H9 (cell line): ENCODE results near the gene GALNT7. TPM values are rescaled to one million over a fixed set of nuclear protein-coding genes. Genes with fewer than 3 reads are reported as not detected.

Experiments used
- DNase-seq: peaks from one replicate; pipeline ENCODE4 v3.0.0-alpha.2; 2017
- H2AFZ ChIP-seq: one replicate; pipeline ENCODE4 v1.6.1; 2013; ENCODE audit warnings: mild to moderate bottlenecking, low read length, control low read depth, moderate library complexity
- H2AK5ac ChIP-seq: 2 replicates; pipeline ENCODE4 v1.6.1; 2013; ENCODE audit warnings: low read length, control low read depth, mixed read lengths; ENCODE audit not compliant: insufficient read length
- H2BK120ac ChIP-seq: one replicate; pipeline ENCODE4 v1.6.1; 2013; ENCODE audit warnings: low read depth, mild to moderate bottlenecking, low read length, control low read depth, inconsistent platforms; ENCODE audit not compliant: poor library complexity, severe bottlenecking
- H2BK12ac ChIP-seq: 2 replicates; pipeline ENCODE4 v1.6.1; 2013; ENCODE audit warnings: low read length, control low read depth, mixed read lengths, low read depth; ENCODE audit not compliant: insufficient read length
- H2BK15ac ChIP-seq: 2 replicates; pipeline ENCODE4 v1.6.1; 2013; ENCODE audit warnings: low read depth, low read length, control low read depth
- H2BK20ac ChIP-seq: one replicate; pipeline ENCODE4 v1.6.1; 2013; ENCODE audit warnings: low read depth, mild to moderate bottlenecking, low read length, control low read depth, inconsistent platforms; ENCODE audit not compliant: poor library complexity, severe bottlenecking
- H2BK5ac ChIP-seq: 2 replicates; pipeline ENCODE4 v1.6.1; 2013; ENCODE audit warnings: low read length, control low read depth, mixed read lengths; ENCODE audit not compliant: insufficient read length
- H3K14ac ChIP-seq: 2 replicates; pipeline ENCODE4 v1.6.1; 2013; ENCODE audit warnings: low read length, control low read depth; ENCODE audit not compliant: insufficient read depth
- H3K18ac ChIP-seq: 2 replicates; pipeline ENCODE4 v1.6.1; 2013; ENCODE audit warnings: low read depth, mild to moderate bottlenecking, mixed read lengths, low read length, control low read depth; ENCODE audit not compliant: insufficient read length
- H3K23ac ChIP-seq: 2 replicates; pipeline ENCODE4 v1.6.1; 2013; ENCODE audit warnings: low read length, control low read depth, mixed read lengths, low read depth; ENCODE audit not compliant: insufficient read length
- H3K23me2 ChIP-seq: 2 replicates; pipeline ENCODE4 v1.6.1; 2013; ENCODE audit warnings: low read depth, mild to moderate bottlenecking, mixed read lengths, low read length, control low read depth; ENCODE audit not compliant: insufficient read length, poor library complexity, severe bottlenecking
- H3K27ac ChIP-seq: 2 replicates; pipeline ENCODE4 v1.5.1; 2013; ENCODE audit warnings: low read length, control low read depth, mixed read lengths, low read depth; ENCODE audit not compliant: insufficient read length
- H3K27me3 ChIP-seq: 2 replicates; pipeline ENCODE4 v1.6.1; 2013; ENCODE audit warnings: low read length, control low read depth, inconsistent platforms; ENCODE audit not compliant: insufficient read depth
- H3K4ac ChIP-seq: 2 replicates; pipeline ENCODE4 v1.6.1; 2013; ENCODE audit warnings: low read depth, mild to moderate bottlenecking, control low read depth, inconsistent platforms, low read length, moderate library complexity
- H3K4me1 ChIP-seq: 2 replicates; pipeline ENCODE4 v1.6.1; 2013; ENCODE audit warnings: low read length, control low read depth, inconsistent platforms; ENCODE audit not compliant: insufficient read depth
- H3K4me2 ChIP-seq: 2 replicates; pipeline ENCODE4 v1.6.1; 2013; ENCODE audit warnings: low read length, control low read depth, mixed read lengths; ENCODE audit not compliant: insufficient read length, insufficient read depth
- H3K56ac ChIP-seq: 2 replicates; pipeline ENCODE4 v1.6.1; 2013; ENCODE audit warnings: low read depth, mild to moderate bottlenecking, mixed read lengths, low read length, control low read depth; ENCODE audit not compliant: insufficient read length
- H3K79me1 ChIP-seq: 2 replicates; pipeline ENCODE4 v1.6.1; 2013; ENCODE audit warnings: low read depth, mild to moderate bottlenecking, moderate library complexity, low read length, control low read depth, inconsistent platforms; ENCODE audit not compliant: insufficient read depth, poor library complexity, severe bottlenecking
- H3K79me2 ChIP-seq: 2 replicates; pipeline ENCODE4 v1.6.1; 2013; ENCODE audit warnings: low read length, control low read depth, inconsistent platforms; ENCODE audit not compliant: insufficient read depth
- H3K9ac ChIP-seq: 2 replicates; pipeline ENCODE4 v1.6.1; 2013; ENCODE audit warnings: low read length, control low read depth, mixed read lengths; ENCODE audit not compliant: insufficient read length; ENCODE audit errors: extremely low read depth
- H3K9me3 ChIP-seq: one replicate; pipeline ENCODE4 v1.6.1; 2013; ENCODE audit warnings: low read depth, low read length, inconsistent platforms; ENCODE audit not compliant: control insufficient read depth
- H3T11ph ChIP-seq: one replicate; pipeline ENCODE4 v1.6.1; 2013; ENCODE audit warnings: mild to moderate bottlenecking, low read length, control low read depth, inconsistent platforms
- H4K20me1 ChIP-seq: one replicate; pipeline ENCODE4 v1.6.1; 2013; ENCODE audit not compliant: control insufficient read depth, insufficient read length, insufficient read depth
- H4K5ac ChIP-seq: 2 replicates; pipeline ENCODE4 v1.6.1; 2013; ENCODE audit warnings: low read depth, mild to moderate bottlenecking, mixed read lengths, low read length, control low read depth; ENCODE audit not compliant: insufficient read length
- H4K8ac ChIP-seq: replicated peaks from 2 replicates; pipeline ENCODE4 v1.6.1; 2013; ENCODE audit warnings: low read length, control low read depth, mixed read lengths, low read depth; ENCODE audit not compliant: insufficient read length
- H4K91ac ChIP-seq: 2 replicates; pipeline ENCODE4 v1.6.1; 2013; ENCODE audit warnings: low read depth, mild to moderate bottlenecking, moderate library complexity, mixed read lengths, low read length, control low read depth; ENCODE audit not compliant: insufficient read length
- H3K27ac Mint-ChIP-seq, 3 experiments: 2 replicates in 2 of 3; 3 replicates in 1 of 3; pipeline ENCODE4 v1.8.0; 2020 to 2021; ENCODE audit warnings: mixed read lengths in 3 of 3, mild to moderate bottlenecking in 1 of 3, moderate library complexity in 1 of 3
- H3K27me3 Mint-ChIP-seq: 2 replicates; pipeline ENCODE4 v1.8.0; 2021; ENCODE audit warnings: low read depth, mild to moderate bottlenecking, moderate library complexity, mixed read lengths
- H3K36me3 Mint-ChIP-seq, 3 experiments: 2 replicates in 2 of 3; 3 replicates in 1 of 3; pipeline ENCODE4 v1.8.0; 2020 to 2021; ENCODE audit warnings: low read depth in 3 of 3, mixed read lengths in 3 of 3; ENCODE audit not compliant: insufficient read depth in 1 of 3
- H3K4me1 Mint-ChIP-seq, 2 experiments: 2 replicates each; pipeline ENCODE4 v1.8.0; 2020; ENCODE audit warnings: mixed read lengths in 2 of 2
- H3K4me3 Mint-ChIP-seq, 2 experiments: 2 replicates in 1 of 2; 3 replicates in 1 of 2; pipeline ENCODE4 v1.8.0; 2020 to 2021; ENCODE audit warnings: mild to moderate bottlenecking in 2 of 2, mixed read lengths in 2 of 2, moderate library complexity in 1 of 2
- H3K9me3 Mint-ChIP-seq, 2 experiments: 2 replicates in 1 of 2; 3 replicates in 1 of 2; pipeline ENCODE4 v1.8.0; 2020; ENCODE audit warnings: mild to moderate bottlenecking in 2 of 2, mixed read lengths in 2 of 2, moderate library complexity in 1 of 2
- WGBS: extraction: QIAGEN DNeasy Blood & Tissue Kit; methylation state at CpG from one replicate; pipeline ENCODE4 v1.1.7; 2013; ENCODE audit warnings: missing lambda C conversion rate, low lambda C conversion rate, mixed read lengths; ENCODE audit not compliant: insufficient read length; ENCODE audit errors: extremely low coverage; 5-methylcytosine and 5-hydroxymethylcytosine counted together
- total RNA-seq: library from RNA; stranded (reverse); gene quantifications from 2 replicates; pipeline ENCODE4 v1.2.1, GENCODE V29; 2021
- TF ChIP-seq, protein P1 (sequence below): fragments of 200-600 bp; sonication (generic); conservative IDR thresholded peaks from 3 replicates; pipeline ENCODE4 v1.8.0; 2021; ENCODE audit warnings: antibody characterized with exemption, mild to moderate bottlenecking

The GALNT7 gene
- total RNA-seq, 1 experiment from 2014 or later = 57.3 TPM

DNA sequence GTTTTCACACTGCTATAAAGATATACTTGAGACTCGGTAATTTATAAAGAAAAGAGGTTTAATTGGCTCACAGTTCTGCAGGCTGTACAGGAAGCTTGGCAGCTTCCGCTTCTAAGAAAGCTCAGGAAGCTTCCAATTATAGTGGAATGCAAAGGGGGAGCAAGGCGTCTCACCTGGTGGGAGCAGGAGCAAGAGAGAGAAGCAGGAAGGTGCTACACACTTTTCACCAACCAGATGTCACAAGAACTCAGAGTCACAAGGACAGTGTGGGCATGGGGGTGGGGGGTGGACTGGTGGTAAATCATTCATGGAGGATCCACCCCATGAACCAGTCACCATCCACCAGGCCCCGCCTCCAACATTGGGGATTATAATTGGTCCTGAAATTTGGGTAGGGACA lies 142.8 kb downstream of the GALNT7 start:
- Histone ChIP-seq H3K23me2 (no peaks in the 10 kb centered on the region), H4K8ac (no peak overlapping the region), H2BK12ac (no peak overlapping the region), H3T11ph (no peak overlapping the region), H4K91ac (no peak overlapping the region), H3K23ac (no peak overlapping the region), H3K79me1 (no peaks in the 10 kb centered on the region), H3K79me2 (0 out of 2 replicates have a peak, but pooled peaks cover 2% of the 10 kb centered on the region), H2BK15ac (no peak overlapping the region), H3K4me2 (no peak overlapping the region), H3K14ac (no peak overlapping the region), H3K9me3 (no peaks in the 10 kb centered on the region), H3K4me1 (no peaks in the 10 kb centered on the region; the same call in 1 of the 2 replicates), H3K27ac (no peak overlapping the region), H4K20me1 (no peaks in the 10 kb centered on the region), H3K18ac (no peak overlapping the region), H3K56ac (no peak overlapping the region), H3K9ac (no peak overlapping the region), H2BK120ac (no peak overlapping the region), H3K27me3 (no peaks in the 10 kb centered on the region), H3K4ac (no peak overlapping the region), H2BK5ac (no peak overlapping the region), H2AK5ac (no peak overlapping the region), H4K5ac (no peak overlapping the region), H2AFZ (no peak overlapping the region), H2BK20ac (no peak overlapping the region)
- H3K27ac Mint-ChIP-seq = peak overlapping the region in 2 of 3 experiments; percentile 41 to 42; a peak in 2 of 7 replicates
- no peaks in the 10 kb centered on the region for H3K27me3 Mint-ChIP-seq
- DNase-seq = no peak
- H3K9me3 Mint-ChIP-seq = no peaks in the 10 kb centered on the region
- H3K4me3 Mint-ChIP-seq = no peak overlapping the region
- TF ChIP-seq, protein P1, sequence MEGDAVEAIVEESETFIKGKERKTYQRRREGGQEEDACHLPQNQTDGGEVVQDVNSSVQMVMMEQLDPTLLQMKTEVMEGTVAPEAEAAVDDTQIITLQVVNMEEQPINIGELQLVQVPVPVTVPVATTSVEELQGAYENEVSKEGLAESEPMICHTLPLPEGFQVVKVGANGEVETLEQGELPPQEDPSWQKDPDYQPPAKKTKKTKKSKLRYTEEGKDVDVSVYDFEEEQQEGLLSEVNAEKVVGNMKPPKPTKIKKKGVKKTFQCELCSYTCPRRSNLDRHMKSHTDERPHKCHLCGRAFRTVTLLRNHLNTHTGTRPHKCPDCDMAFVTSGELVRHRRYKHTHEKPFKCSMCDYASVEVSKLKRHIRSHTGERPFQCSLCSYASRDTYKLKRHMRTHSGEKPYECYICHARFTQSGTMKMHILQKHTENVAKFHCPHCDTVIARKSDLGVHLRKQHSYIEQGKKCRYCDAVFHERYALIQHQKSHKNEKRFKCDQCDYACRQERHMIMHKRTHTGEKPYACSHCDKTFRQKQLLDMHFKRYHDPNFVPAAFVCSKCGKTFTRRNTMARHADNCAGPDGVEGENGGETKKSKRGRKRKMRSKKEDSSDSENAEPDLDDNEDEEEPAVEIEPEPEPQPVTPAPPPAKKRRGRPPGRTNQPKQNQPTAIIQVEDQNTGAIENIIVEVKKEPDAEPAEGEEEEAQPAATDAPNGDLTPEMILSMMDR = no peak
- peaks cover 11 to 16% of the 10 kb centered on the region in 2 experiments for H3K4me1 Mint-ChIP-seq
- peaks cover 24 to 29% (median 27%) of the 10 kb centered on the region in 3 experiments for H3K36me3 Mint-ChIP-seq
- WGBS = no CpG with 5 or more reads among the region's 4 CpGs
